Stimulated activated naive CD4-positive, alpha-beta T cell (primary cell): ENCODE data around the gene C2CD4B.

ENCODE experiments used
- DNase-seq, 6 experiments: peaks; one replicate each; lab custom pipeline; 2025; lab: John Stamatoyannopoulos, UW

Gene C2CD4B

DNA sequence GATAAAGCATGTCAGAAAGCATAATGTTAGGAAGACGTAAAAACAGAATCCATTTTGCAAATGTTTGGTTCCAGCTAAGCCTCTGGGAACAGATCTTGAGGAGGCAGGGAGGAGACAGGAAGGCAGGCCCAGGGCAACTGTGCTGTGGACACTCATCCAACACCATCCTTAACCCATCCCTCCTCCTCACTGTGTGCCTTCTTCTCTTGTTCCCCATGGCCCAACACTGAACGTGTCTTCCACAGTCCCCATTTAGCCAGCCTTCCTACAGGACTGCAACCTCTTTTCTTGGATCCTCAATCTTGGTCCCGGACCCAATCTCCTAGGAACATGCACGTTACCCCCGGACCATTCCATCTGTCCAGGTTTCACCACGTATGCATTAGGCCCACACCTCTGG is 15.4 kb downstream of the C2CD4B start:
- DNase-seq: no peak

DNA sequence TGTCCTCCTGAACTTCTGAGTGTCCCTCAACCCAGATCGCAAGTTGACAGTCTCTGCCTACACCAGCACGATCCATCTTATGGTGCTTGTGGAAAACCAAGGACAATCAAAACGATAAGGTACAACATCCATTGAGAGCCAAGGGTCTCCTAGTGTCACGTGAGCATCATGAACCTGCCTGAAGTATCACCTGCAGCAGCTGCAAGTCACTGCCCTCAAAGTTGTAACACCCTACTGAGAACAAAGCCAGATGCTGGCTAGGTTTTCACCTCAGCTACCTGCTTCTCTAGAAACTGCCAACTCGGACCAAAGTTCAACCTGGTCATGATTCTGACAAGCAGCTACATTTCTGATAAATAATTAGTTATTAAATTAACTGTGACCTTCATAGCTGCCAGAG is 17.5 kb downstream of the C2CD4B start:
- DNase-seq: no peak

DNA sequence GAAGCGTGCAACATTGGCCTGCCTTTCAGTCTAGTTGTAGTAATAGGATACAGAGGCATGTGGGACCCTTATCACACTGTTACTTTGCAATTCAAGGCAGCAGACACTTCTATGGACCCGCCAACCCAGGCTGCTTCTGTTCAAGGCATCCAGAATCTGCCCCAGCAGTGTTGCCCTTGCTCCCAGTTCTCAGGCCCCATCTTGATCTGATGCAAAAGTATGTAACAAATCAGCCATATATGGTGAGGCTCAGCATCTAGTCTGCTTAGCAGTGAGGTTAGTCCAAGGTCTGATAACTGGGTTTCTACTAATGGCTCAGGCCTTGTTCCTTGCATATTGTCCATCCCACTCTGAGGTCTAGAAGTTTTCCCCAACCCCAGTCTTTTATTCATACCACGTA is 17.9 kb downstream of the C2CD4B start:
- DNase-seq: no peak

GRCh38 chr15:62145015-62145735 is 19.9 kb downstream of the C2CD4B start:
- no peak for DNase-seq

DNA sequence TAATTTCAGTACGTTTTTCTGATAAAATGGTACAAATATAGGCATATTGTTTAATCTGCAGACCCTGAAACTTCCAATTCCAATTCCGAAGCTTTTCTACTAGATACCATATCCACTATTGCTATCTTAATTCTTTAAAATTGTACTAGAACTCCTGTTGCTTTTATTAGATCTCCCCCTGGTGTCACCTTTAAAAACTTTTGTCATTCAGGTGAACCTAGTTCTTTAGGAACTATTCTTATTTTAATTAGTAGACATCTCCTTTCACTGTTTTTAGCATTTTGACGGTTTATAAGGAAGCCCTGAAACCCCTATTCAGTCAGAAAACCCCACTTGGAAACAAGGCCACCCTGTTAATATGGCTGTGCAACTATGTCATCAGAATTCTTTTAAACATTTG is 22.3 kb downstream of the C2CD4B start:
- DNase-seq: no peak

GRCh38 chr15:62141643-62142588 is 23.2 kb downstream of the C2CD4B start:
- DNase-seq: no peak

- no peak for DNase-seq
Observed at GRCh38 chr15:62141200-62141599, 23.9 kb downstream of the C2CD4B start.

GRCh38 chr15:62138124-62138523 is 27.0 kb downstream of the C2CD4B start:
- DNase-seq: no peak

- no peak for DNase-seq
Observed at GRCh38 chr15:62136911-62137865, 27.9 kb downstream of the C2CD4B start.

- no peak for DNase-seq
Observed at GRCh38 chr15:62135532-62136134, 29.5 kb downstream of the C2CD4B start.

- no peak for DNase-seq
Observed at GRCh38 chr15:62133141-62133540, 31.9 kb downstream of the C2CD4B start.

- peak in 1 of 6 experiments; percentile 1 for DNase-seq
Observed at GRCh38 chr15:62128916-62129315, 36.2 kb downstream of the C2CD4B start.

DNA sequence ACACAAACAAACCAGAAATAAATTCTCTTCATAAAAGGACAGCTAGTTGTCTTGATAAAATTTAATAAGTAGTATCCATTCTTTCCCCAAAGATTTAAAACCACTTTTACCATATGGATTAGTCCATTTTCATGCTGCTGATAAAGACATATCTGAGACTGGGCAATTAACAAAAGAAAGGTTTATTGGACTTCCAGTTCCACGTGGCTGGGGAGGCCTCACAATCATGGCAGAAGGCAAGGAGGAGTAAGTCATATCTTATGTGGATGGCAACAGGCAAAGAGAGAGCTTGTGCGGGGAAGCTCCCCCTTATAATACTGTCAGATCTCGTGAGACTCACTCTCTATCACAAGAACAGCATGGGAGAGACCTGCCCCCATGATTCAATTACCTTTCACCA is 38.7 kb downstream of the C2CD4B start:
- no peak for DNase-seq

- DNase-seq: no peak
Observed at GRCh38 chr15:62125773-62126172, 39.3 kb downstream of the C2CD4B start.

DNA sequence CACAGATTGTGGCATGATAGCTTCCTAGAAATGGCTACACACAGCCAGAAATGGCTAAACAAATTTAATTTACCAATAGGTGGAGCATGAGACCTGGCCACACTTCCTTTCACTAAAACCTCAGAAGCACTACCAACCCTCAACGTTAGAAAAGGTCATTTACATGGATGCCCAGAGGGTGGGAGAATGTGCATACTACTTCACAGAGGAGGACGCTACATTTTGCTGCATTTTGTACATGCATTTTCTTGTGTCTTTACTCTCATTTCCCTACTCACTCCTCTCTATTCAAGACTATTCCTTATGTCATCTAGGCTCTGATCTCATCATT is 40.1 kb downstream of the C2CD4B start:
- no peak for DNase-seq

GRCh38 chr15:62124176-62124972 is 40.7 kb downstream of the C2CD4B start:
- peak in 1 of 6 experiments; percentile 6 for DNase-seq

GRCh38 chr15:62122249-62122648 is 42.8 kb downstream of the C2CD4B start:
- DNase-seq: no peak

DNA sequence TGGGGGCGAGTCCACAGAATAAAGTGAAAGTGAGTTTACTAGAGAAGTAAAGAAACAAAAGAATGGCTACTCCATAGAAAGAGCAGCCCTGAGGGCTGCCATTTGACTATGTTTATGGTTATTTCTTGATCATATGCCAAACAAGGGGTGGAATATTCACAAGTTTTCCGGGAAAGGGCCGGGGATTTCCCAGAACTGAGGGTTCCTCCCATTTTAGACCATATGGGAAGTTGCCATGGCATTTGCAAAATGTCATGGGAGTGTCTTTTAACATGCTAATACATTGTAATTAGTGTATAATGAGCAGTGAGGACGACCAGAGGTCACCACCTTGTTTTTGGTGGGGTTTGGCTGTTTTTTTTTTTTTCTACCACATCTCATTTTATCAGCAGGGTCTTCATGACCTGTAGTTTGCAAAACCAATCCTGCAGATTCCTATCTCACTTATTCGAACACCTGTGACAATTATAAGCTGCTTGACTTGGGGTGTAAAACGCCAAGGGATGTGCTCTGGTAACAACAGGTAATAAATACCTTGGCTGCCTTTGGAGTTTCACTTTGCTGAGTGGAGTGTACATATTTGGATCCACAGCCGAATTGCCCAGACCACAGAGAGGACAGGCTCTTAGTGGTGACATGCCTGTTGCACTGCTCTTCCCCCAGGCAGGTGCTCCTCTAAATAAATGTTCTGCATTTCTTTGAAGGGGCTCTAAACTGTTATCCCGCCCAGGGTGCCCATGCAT is 43.6 kb downstream of the C2CD4B start:
- DNase-seq: no peak

DNA sequence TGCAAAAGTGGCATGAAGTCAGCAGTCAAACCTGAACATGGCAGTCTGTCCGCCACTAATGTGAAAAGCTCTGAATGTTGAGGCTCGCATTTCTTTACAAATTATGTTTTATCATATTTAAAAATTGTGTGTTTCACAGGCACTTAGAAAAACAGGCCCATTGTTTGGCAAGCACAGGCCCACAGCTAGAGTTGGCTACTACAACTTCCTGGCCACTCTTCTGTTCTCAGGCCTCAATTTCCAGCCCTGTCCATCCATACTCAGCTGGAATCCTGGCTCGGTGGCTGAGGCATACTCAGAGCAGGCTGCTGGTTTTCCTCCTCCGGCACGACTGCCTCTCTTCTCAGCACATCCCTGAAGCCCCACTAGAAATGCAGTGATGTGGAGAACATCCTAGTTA is 44.3 kb downstream of the C2CD4B start:
- DNase-seq: no peak

GRCh38 chr15:62119874-62120273 is 45.2 kb downstream of the C2CD4B start:
- no peak for DNase-seq
